Nephron progenitor cell (in vitro differentiated cells): ENCODE results near the gene RABGGTA.

Experiments used
- DNase-seq: peaks from one replicate; pipeline ENCODE4 v3.0.0; 2021
- H3K27ac Mint-ChIP-seq: 2 replicates; pipeline ENCODE4 v1.8.0; 2021; ENCODE audit warnings: mild to moderate bottlenecking, moderate library complexity, mixed read lengths
- H3K27me3 Mint-ChIP-seq: 2 replicates; pipeline ENCODE4 v1.8.0; 2021; ENCODE audit warnings: mild to moderate bottlenecking, low read depth, mixed read lengths; ENCODE audit not compliant: poor library complexity
- H3K36me3 Mint-ChIP-seq: 2 replicates; pipeline ENCODE4 v1.8.0; 2021; ENCODE audit warnings: low read depth, mixed read lengths
- H3K4me1 Mint-ChIP-seq: 2 replicates; pipeline ENCODE4 v1.8.0; 2021; ENCODE audit warnings: mixed read lengths
- H3K4me3 Mint-ChIP-seq: 2 replicates; pipeline ENCODE4 v1.8.0; 2021; ENCODE audit warnings: mild to moderate bottlenecking, moderate library complexity, mixed read lengths
- H3K9me3 Mint-ChIP-seq: 2 replicates; pipeline ENCODE4 v1.8.0; 2021; ENCODE audit warnings: mild to moderate bottlenecking, moderate library complexity, mixed read lengths
- CTCF ChIP-seq: fragments of 200-600 bp; sonication (generic); IDR thresholded peaks from 2 replicates; pipeline ENCODE4 v1.5.0; 2021; ENCODE audit warnings: antibody characterized with exemption

Gene RABGGTA

GRCh38 chr14:24238123-24238522 is 33.3 kb downstream of the RABGGTA start:
- H3K9me3 Mint-ChIP-seq: no peaks in the 10 kb centered on the region
- peaks cover 38% of the 10 kb centered on the region for H3K36me3 Mint-ChIP-seq
- H3K4me3 Mint-ChIP-seq: no peak overlapping the region
- no peak for TF ChIP-seq CTCF
- no peak for DNase-seq
- H3K27ac Mint-ChIP-seq: no peak overlapping the region
- H3K27me3 Mint-ChIP-seq: peaks cover 4% of the 10 kb centered on the region
- H3K4me1 Mint-ChIP-seq: peaks cover 46% of the 10 kb centered on the region

- H3K4me3 Mint-ChIP-seq: no peak overlapping the region
- no peak for DNase-seq
- H3K36me3 Mint-ChIP-seq: peaks cover 38% of the 10 kb centered on the region
- H3K27me3 Mint-ChIP-seq: no peaks in the 10 kb centered on the region
- peaks cover 48% of the 10 kb centered on the region for H3K4me1 Mint-ChIP-seq
- no peaks in the 10 kb centered on the region for H3K9me3 Mint-ChIP-seq
- TF ChIP-seq CTCF: no peak
- H3K27ac Mint-ChIP-seq: peak overlapping the region; percentile 25
Observed at GRCh38 chr14:24237463-24237955, 33.9 kb downstream of the RABGGTA start.

GRCh38 chr14:24236689-24237462 is 34.5 kb downstream of the RABGGTA start:
- Mint-ChIP-seq H3K36me3 (peaks cover 38% of the 10 kb centered on the region), H3K9me3 (no peaks in the 10 kb centered on the region), H3K27ac (no peak overlapping the region), H3K27me3 (no peaks in the 10 kb centered on the region), H3K4me1 (peaks cover 44% of the 10 kb centered on the region), H3K4me3 (no peak overlapping the region)
- no peak for DNase-seq
- TF ChIP-seq CTCF: no peak

GRCh38 chr14:24235804-24236688 is 35.4 kb downstream of the RABGGTA start:
- Mint-ChIP-seq H3K36me3 (peaks cover 38% of the 10 kb centered on the region), H3K4me1 (peaks cover 45% of the 10 kb centered on the region), H3K27ac (no peak overlapping the region), H3K27me3 (no peaks in the 10 kb centered on the region), H3K4me3 (no peak overlapping the region), H3K9me3 (no peaks in the 10 kb centered on the region)
- no peak for DNase-seq
- TF ChIP-seq CTCF: no peak

- no peaks in the 10 kb centered on the region for H3K27me3 Mint-ChIP-seq
- DNase-seq: no peak
- H3K9me3 Mint-ChIP-seq: no peaks in the 10 kb centered on the region
- H3K27ac Mint-ChIP-seq: no peak overlapping the region
- TF ChIP-seq CTCF: no peak
- H3K4me1 Mint-ChIP-seq: peaks cover 32% of the 10 kb centered on the region
- peaks cover 25% of the 10 kb centered on the region for H3K36me3 Mint-ChIP-seq
- H3K4me3 Mint-ChIP-seq: peak overlapping the region; percentile 95
Observed at GRCh38 chr14:24234095-24235005, 37.0 kb downstream of the RABGGTA start.
